ENCODE data around the gene PFKL. TPM values are rescaled to one million over a fixed set of nuclear protein-coding genes. Genes with fewer than 3 reads are reported as not detected.
"Not testable (repeated sequence)": the region's sequence is repeated elsewhere in the genome, so short reads cannot be mapped to it uniquely, and the experiment has no call there.

The PFKL gene
- total RNA-seq, 2 donors from 2014 or later = 134 to 139 TPM

DNA sequence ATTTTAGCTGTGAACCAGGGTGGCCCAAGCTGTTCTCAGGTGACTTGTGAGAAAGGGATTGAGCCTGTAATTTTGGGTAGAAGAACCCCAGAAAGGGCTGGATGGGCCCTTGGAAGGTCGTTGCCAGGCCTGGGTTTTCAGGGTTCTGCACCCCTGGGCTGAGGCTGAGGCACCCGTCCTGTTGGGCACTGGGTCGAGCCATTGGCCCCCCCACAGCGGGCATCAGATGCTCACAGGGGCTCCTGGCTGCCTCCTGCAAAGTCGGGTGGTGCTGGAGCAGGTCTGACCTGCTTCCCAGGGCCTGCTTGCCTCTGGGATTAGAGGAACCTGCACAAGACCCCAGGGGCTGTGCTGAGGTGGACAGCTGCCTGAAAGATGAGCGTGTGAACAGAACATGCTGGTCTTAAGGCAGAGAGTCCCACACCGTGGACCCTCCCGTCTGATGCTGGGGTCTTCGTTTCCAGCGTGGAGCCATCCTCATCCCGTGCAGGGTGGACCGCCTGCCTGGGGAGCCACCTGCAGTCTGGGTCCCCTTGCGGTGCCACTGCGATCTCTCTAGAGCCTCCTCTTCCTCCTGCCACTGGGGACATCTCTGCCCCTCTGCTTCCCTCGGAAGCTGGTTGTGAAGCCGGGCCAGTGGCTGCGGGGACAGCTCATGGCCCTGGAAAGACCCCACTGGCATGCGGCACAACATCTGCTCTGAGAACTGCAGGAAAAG is 51.8 kb downstream of the PFKL start:
- no peak for DNase-seq (ENCODE audit: low spot score)
- Mint-ChIP-seq H3K9me3 (no peaks in the 10 kb centered on the region), H3K4me3 (no peak overlapping the region), H3K27ac (peak overlapping the region; percentile 87 to 91), H3K4me1 (ENCODE audit: low read depth in 2 of 2) (peaks cover 38 to 45% of the 10 kb centered on the region in 2 donors), H3K36me3 (peaks cover 4% of the 10 kb centered on the region), H3K27me3 (peaks cover 0 to 2% of the 10 kb centered on the region in 2 donors)
- no peak for ATAC-seq

DNA sequence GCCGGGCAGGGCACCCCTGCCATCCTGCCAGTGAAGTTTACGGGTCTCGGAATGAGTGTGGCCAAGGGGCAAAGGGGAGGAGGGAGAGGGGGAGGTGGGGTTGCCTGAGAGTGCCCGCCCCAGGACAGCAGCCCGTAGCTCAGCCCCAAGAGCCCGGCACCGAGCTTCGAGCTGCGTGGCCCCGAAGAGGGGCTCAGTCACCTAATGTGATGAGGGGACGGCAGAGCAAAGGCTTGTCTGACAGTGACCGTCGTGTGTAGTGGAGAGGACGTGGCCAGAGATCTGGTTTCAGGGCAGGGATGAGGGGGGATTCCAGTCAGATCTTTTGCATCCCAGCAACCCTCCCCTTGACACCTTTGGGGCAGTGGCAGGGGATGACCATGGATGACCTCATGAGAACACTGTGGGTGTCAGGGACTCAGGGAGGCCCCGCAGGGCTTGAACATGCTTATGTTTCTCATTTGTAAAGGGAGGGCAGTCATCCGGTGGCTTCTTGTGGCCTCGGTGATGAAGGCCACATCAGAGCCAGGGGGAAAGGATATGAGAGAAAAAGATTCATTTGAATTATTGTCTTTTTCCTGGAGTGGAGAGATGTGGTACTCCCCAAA is 52.5 kb downstream of the PFKL start:
- ATAC-seq (peak; percentile 69 to 78), DNase-seq (ENCODE audit: low spot score) (peak; percentile 77)
- peaks cover 0 to 2% of the 10 kb centered on the region in 2 donors for H3K27me3 Mint-ChIP-seq
- peaks cover 4% of the 10 kb centered on the region for H3K36me3 Mint-ChIP-seq
- H3K4me1 Mint-ChIP-seq (ENCODE audit: low read depth in 2 of 2) = peaks cover 38 to 49% of the 10 kb centered on the region in 2 donors
- no peaks in the 10 kb centered on the region for H3K9me3 Mint-ChIP-seq
- peak overlapping the region; percentile 87 to 91 for H3K27ac Mint-ChIP-seq
- H3K4me3 Mint-ChIP-seq = peak overlapping the region; percentile 87

DNA sequence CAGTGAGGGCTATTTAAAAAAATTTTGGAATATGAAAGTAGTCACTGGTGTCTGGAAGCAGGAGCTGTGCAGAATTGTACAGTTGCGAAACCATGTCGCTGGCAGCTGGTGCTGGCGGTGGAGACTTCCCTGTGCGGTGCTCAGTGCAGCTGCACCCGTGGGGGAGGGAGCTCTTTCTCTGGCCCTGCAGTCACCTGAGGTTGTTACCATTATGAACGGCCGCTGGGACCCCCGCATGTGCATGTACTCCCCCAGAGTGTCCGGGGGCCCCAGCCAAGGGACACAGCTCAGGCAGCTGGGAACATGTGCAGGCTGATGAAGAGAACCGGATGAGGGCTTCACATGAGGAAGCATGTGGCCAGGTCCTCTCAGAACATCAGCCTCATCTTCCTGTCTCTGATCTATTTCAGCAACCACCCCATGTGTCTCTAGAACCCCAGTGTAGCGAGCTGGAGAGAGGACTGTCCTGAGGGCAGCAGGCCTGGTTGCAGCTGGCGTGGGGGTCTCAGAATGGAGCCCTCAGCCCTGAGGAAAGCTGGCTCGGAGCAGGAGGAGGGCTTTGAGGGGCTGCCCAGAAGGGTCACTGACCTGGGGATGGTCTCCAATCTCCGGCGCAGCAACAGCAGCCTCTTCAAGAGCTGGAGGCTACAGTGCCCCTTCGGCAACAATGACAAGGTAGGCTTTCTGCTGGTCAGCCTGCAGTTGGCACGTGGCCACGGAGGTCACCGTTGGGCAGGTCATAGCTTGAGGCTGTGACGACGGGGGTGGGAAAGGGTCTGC is 53.5 kb downstream of the PFKL start, which contains the start of gene TRPM2:
TRPM2 (plus strand) TSS at position 431 of the 780 bp plus-strand sequence; CDS start at position 511, 80 bp downstream.
- Mint-ChIP-seq H3K4me3 (peak within 1 kb of the TSS; percentile 87), H3K36me3 (peaks cover 4% of the 10 kb centered on the region), H3K4me1 (ENCODE audit: low read depth in 2 of 2) (peaks cover 38 to 50% of the 10 kb centered on the region in 2 donors), H3K27me3 (peaks cover 0 to 2% of the 10 kb centered on the region in 2 donors), H3K27ac (peak within 1 kb of the TSS; percentile 87 to 91), H3K9me3 (no peaks in the 10 kb centered on the region)
- no peak for DNase-seq (ENCODE audit: low spot score)
- ATAC-seq = peak; percentile 77 to 78

DNA sequence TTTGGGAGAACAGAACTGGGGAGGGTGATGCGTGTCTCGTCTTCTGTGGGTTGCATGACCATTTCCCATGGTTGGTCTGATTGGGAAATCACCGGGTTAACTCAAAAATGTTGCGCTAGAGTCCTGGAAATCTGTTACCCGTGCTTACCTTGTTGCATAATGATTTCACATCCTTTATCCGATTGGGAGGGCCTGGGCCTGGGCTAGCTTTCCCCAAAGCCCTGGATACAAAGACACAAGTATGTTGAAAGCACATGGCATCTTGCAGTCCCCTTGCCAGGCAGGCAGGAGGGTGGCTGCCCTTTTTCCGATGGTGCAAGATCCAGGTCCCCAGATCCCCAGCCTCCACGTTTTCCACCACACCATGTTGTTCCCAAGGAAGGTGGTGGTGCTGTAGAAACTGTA is 54.1 kb downstream of the PFKL start:
- DNase-seq (ENCODE audit: low spot score) (no peak), ATAC-seq (peak; percentile 2 to 28)
- Mint-ChIP-seq H3K27me3 (peaks cover 0 to 2% of the 10 kb centered on the region in 2 donors), H3K27ac (peak overlapping the region; percentile 87 to 91), H3K4me3 (peak overlapping the region; percentile 87), H3K36me3 (peaks cover 4% of the 10 kb centered on the region), H3K9me3 (no peaks in the 10 kb centered on the region), H3K4me1 (ENCODE audit: low read depth in 2 of 2) (peaks cover 38 to 54% of the 10 kb centered on the region in 2 donors)

DNA sequence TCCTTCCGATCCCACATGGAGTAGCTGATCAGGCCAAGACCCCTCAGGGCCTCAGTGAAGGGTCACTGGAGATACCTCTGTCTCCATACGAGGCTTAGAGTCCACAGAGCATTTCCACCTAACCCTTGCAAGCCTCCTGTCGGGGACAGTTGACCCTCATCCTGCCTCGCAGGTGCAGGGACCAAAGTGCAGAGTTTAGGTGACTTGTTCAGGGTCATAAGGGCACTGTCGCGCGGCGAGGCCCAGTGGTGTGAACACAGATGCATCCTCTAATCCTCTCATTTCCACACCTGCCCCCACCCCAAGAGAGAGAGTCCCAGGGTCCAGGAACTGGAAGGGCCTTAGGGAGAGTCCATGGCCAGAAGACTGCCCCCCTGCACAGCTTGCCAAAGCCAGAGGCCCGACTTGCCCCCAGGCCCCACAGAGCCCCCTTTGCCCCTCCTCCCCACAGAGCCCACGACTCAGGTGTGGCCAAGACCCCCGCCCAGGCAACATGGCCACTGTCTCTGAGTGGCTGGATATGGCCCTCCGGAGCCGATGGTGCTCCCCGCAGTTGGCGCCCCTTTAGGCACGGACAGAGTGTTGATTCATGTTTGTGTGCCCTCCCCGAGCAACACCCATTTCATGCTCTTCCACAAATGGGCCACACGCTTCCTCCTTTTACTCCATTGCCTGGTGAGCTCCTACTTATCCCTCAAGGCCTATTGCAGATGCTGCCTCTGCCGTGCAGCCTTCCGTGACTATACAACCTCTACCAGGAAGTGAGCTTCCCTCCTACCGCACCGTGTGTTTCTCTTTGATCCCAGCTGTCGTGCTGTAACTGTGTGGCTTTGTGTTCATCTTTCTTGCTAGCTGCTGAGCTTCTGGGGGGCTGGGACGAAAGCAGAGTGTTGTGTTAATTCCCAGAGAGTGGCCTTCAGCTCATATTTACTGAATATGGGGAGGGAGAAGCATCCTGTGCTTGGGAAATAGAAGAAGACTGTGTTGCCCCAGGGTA is 55.2 kb downstream of the PFKL start:
- Mint-ChIP-seq H3K4me3 (peak overlapping the region; percentile 87), H3K27ac (peak overlapping the region; percentile 87 to 91), H3K9me3 (no peaks in the 10 kb centered on the region), H3K27me3 (no peaks in the 10 kb centered on the region), H3K36me3 (peaks cover 4% of the 10 kb centered on the region), H3K4me1 (ENCODE audit: low read depth in 2 of 2) (peaks cover 38 to 56% of the 10 kb centered on the region in 2 donors)
- ATAC-seq (no peak), DNase-seq (ENCODE audit: low spot score) (no peak)

DNA sequence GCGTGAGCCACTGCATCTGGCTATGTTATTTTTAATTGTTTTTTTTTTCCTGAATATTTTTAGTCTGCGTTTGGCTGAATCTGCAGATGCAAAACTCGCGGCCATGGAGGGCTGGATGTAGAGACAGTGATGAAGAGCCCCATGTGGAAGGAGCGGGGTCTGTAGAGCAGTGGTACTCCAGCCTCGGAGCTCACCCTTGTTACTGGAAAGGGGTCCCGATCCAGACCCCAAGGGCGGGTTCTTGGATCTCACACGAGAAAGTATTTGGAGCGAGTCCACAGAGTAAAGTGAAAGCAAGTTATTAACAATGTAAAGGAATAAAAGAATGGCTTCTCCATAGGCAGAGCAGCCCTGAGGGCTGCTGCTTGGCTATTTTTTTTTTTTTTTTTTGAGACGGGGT is 56.3 kb downstream of the PFKL start:
- Mint-ChIP-seq H3K4me3 (peak overlapping the region; percentile 5), H3K4me1 (ENCODE audit: low read depth in 2 of 2) (peaks cover 38 to 57% of the 10 kb centered on the region in 2 donors)

DNA sequence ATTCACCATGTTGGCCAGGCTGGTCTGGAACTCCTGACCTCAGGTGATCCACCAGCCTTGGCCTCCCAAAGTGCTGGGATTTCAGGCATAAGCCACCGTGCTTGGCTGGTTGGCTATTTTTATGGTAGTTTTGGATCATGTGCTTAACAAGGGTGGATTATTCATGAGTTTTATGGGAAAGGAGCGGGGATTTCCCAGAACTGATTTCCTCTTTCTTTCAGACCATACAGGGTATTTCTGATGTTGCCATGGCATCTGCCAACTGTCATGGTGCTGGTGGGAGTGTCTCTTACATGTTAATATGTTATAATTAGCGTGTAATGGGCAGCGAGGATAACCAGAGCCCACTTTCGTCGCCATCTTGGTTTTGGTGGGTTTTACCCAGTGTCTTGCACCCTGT is 56.8 kb downstream of the PFKL start:
- ATAC-seq (no peak), DNase-seq (ENCODE audit: low spot score) (no peak)
- peaks cover 38 to 57% of the 10 kb centered on the region in 2 donors for H3K4me1 Mint-ChIP-seq (ENCODE audit: low read depth in 2 of 2)
- no peaks in the 10 kb centered on the region for H3K27me3 Mint-ChIP-seq
- no peaks in the 10 kb centered on the region for H3K9me3 Mint-ChIP-seq
- peak overlapping the region; percentile 44 to 86 for H3K27ac Mint-ChIP-seq
- peaks cover 4% of the 10 kb centered on the region for H3K36me3 Mint-ChIP-seq
- peak overlapping the region; percentile 5 for H3K4me3 Mint-ChIP-seq

More for the DNA sequence above, 56.3 kb downstream of the PFKL start:
- DNase-seq (ENCODE audit: low spot score) (no peak), ATAC-seq (no peak)
- H3K27me3 Mint-ChIP-seq = no peaks in the 10 kb centered on the region
- H3K27ac Mint-ChIP-seq = peak overlapping the region; percentile 44 to 86
- peaks cover 4% of the 10 kb centered on the region for H3K36me3 Mint-ChIP-seq
- no peaks in the 10 kb centered on the region for H3K9me3 Mint-ChIP-seq

DNA sequence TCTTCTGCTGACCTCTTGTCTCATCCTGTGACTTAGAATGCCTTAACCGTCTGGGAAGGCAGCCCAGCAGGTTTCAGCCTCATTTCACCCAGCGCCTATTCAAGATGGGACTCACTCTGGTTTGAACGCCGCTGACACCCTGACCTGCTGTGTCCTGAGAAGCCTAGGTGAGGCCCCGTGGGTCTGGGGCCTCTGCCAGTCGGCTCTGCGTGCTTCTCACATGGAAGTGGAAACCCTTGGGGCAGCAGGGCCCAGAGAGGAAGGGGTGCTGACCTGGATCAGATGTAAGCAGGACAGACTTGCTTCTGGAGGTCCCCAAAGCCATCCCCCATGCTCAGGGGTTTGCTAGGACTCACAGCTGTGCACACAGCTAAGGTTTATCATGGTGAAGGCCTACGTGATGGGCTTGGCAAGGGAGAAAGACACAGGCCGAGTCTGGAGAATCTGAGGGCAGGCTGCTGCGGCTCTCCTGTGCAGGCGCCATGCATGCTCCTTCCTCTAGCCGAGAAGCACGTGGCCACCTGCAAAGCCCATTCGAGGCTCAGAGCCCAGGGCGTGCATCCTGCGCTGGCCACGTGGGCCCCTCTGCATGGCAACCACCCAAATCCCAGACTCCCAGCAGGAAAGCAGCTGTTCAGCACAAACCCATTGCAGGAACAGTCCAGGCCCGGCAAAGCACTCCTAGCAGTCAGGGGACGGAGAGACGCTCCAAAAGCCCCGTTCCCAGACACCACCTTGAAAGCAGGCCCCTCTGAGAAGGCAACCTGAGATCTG is 57.4 kb downstream of the PFKL start:
- DNase-seq (ENCODE audit: low spot score) (no peak), ATAC-seq (no peak)
- Mint-ChIP-seq H3K4me1 (ENCODE audit: low read depth in 2 of 2) (peaks cover 33 to 52% of the 10 kb centered on the region in 2 donors), H3K36me3 (peaks cover 4% of the 10 kb centered on the region), H3K9me3 (no peaks in the 10 kb centered on the region), H3K27me3 (no peaks in the 10 kb centered on the region), H3K4me3 (no peak overlapping the region), H3K27ac (peak overlapping the region; percentile 44 to 86)

DNA sequence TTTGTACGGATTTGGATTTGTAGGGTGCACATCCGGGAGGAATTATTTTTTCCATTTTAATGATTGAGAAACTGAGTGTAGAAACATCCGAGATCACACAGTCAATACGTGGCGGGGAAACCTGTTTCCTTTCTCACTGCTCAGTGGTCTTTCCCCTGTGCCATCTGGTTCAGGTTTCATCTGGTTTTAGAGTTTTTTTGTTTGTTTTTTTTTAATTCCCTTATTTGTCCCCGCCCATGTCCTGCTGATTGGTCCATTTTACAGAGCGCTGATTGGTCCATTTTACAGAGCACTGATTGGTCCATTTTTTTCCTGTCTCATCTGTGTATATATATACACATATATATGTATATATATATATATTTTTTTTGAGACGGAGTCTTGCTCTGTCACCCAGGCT is 59.5 kb downstream of the PFKL start:
- Mint-ChIP-seq H3K4me1 (ENCODE audit: low read depth in 2 of 2) (peaks cover 12 to 40% of the 10 kb centered on the region in 2 donors), H3K27ac (no peak overlapping the region), H3K4me3 (no peak overlapping the region), H3K36me3 (peaks cover 12% of the 10 kb centered on the region), H3K27me3 (no peaks in the 10 kb centered on the region), H3K9me3 (peaks cover 5% of the 10 kb centered on the region)
- ATAC-seq (no peak), DNase-seq (ENCODE audit: low spot score) (no peak)

DNA sequence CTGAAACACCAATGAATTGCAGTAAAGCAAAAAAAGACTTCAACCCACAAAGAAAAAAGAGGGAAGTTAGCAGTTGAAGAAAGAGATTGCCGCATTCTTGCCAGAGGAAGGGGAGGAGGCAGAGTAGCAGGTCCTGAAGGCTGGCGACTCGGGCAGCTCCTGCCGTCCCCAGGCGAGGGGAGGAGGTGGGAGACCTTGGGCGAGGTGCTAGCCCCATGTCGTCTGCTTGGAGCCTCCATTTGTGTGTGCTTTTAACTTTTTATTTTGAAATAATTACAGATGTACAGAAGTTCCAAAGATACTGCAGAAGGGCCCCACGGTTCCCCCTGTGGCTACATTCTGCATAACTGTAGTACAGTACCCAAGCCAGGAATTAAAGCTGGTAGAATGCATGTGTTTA is 60.3 kb downstream of the PFKL start:
- DNase-seq (ENCODE audit: low spot score) = no peak
- Mint-ChIP-seq H3K27me3 (no peaks in the 10 kb centered on the region), H3K27ac (peak overlapping the region in 1 of 2 donors; percentile 74), H3K9me3 (peaks cover 5% of the 10 kb centered on the region), H3K4me3 (no peak overlapping the region), H3K4me1 (ENCODE audit: low read depth in 2 of 2) (peaks cover 6 to 35% of the 10 kb centered on the region in 2 donors), H3K36me3 (peaks cover 12% of the 10 kb centered on the region)
- no peak for ATAC-seq

DNA sequence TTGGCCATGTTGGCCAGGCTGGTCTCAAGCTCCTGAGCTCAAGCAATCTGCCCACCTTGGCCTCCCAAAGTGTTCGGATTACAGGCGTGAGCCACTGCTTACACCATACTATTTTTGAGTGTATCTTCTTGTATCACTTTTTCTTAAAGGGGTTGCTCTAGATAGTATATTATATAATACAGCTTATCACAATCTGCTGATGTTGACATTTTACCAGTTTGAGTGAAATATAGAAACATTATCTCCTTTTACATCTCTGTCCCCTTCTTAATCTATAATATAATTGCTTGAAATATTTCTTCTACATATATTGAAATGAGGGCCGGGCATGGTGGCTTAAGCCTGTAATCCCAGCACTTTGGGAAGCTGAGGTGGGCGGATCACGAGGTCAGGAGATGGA is 62.0 kb downstream of the PFKL start:
- peaks cover 0 to 21% of the 10 kb centered on the region in 2 donors for H3K4me1 Mint-ChIP-seq (ENCODE audit: low read depth in 2 of 2)
- H3K27ac Mint-ChIP-seq; H3K36me3 Mint-ChIP-seq; H3K27me3 Mint-ChIP-seq; H3K9me3 Mint-ChIP-seq; H3K4me3 Mint-ChIP-seq; ATAC-seq; DNase-seq (ENCODE audit: low spot score): not testable (repeated sequence)

DNA sequence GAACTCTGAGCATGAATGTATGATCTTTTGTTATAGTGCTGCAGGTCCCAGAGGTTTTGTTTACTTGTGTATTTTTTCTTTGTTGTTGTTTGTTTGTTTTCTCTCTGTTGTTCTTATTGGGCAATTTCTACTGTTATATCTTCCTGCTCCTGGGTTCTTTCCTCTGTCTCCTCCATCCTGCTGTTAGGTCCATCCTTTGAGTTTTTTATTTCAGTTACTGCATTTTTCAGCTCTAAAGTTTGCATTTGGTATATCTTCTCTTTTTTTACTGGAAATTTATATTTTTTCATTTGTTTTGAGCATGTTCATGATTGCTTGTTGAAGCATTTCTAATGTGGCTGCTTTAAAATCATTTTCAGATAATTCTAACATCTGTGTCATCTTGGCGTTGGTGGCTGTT is 63.4 kb downstream of the PFKL start:
- H3K36me3 Mint-ChIP-seq = peaks cover 8% of the 10 kb centered on the region
- no peak for ATAC-seq

More for the DNA sequence above, 63.4 kb downstream of the PFKL start:
- H3K4me3 Mint-ChIP-seq = no peak overlapping the region
- H3K9me3 Mint-ChIP-seq = peaks cover 5% of the 10 kb centered on the region
- H3K4me1 Mint-ChIP-seq (ENCODE audit: low read depth in 2 of 2) = peaks cover 0 to 19% of the 10 kb centered on the region in 2 donors
- no peak for DNase-seq (ENCODE audit: low spot score)
- no peak overlapping the region for H3K27ac Mint-ChIP-seq
- H3K27me3 Mint-ChIP-seq = no peaks in the 10 kb centered on the region
